Aorta (tissue), 5 donors: ENCODE measurements around the gene PPRC1. TPM values are rescaled to one million over a fixed set of nuclear protein-coding genes. Genes with fewer than 3 reads are reported as not detected.

Experiments used
- ATAC-seq: fragments of 200-7000 bp; cut with Tn5 transposase; one replicate; pipeline ENCODE4 v1.9.1; 2022; ENCODE audit warnings: moderate library complexity; ENCODE audit not compliant: low FRiP score
- DNase-seq, 2 donors: peaks; one replicate each; pipeline ENCODE4 v3.0.0-alpha.2; 2020
- H3K27ac ChIP-seq, 2 donors: one replicate each; pipeline ENCODE4 v1.5.1; 2013; ENCODE audit warnings: low read length in 2 of 2, mild to moderate bottlenecking in 2 of 2, moderate library complexity in 2 of 2, control low read depth in 1 of 2, inconsistent platforms in 1 of 2, low read depth in 1 of 2
- H3K27me3 ChIP-seq, 2 donors: one replicate each; pipeline ENCODE4 v1.6.1; 2013; ENCODE audit warnings: control low read depth in 1 of 2, low read length in 1 of 2, mild to moderate bottlenecking in 1 of 2, moderate library complexity in 1 of 2; ENCODE audit not compliant: insufficient read depth in 2 of 2, control insufficient read depth in 1 of 2
- H3K36me3 ChIP-seq, 2 donors: one replicate each; pipeline ENCODE4 v1.6.1; 2013; ENCODE audit warnings: control low read depth in 1 of 2, low read length in 1 of 2, mild to moderate bottlenecking in 1 of 2; ENCODE audit not compliant: insufficient read depth in 2 of 2, control insufficient read depth in 1 of 2
- H3K4me1 ChIP-seq, 2 donors: one replicate each; pipeline ENCODE4 v1.6.1; 2013; ENCODE audit warnings: low read length in 2 of 2, control low read depth in 1 of 2, mild to moderate bottlenecking in 1 of 2, moderate library complexity in 1 of 2; ENCODE audit not compliant: insufficient read depth in 2 of 2, control insufficient read depth in 1 of 2
- H3K4me3 ChIP-seq, 2 donors: one replicate each; pipeline ENCODE4 v1.5.1; 2013; ENCODE audit warnings: low read length in 2 of 2, control low read depth in 1 of 2, mild to moderate bottlenecking in 1 of 2
- H3K9me3 ChIP-seq: one replicate; pipeline ENCODE4 v1.6.1; 2013; ENCODE audit warnings: mild to moderate bottlenecking, low read length; ENCODE audit not compliant: control insufficient read depth
- WGBS, 2 donors: extraction: QIAGEN DNeasy Blood & Tissue Kit; methylation state at CpG; one replicate each; pipeline ENCODE4 v1.1.7; 2013; 5-methylcytosine and 5-hydroxymethylcytosine counted together
- intact Hi-C, 2 donors: fragments of 100-400 bp; cut with DNase I; formaldehyde crosslinking; loops; one replicate each; pipeline versions ENCODE4 v1.14.2 to v1.15.0; 2022
- polyA plus RNA-seq, 2 donors: library from polyadenylated mRNA; stranded (reverse); fragments of 200-250 nt; gene quantifications; one replicate each; pipeline ENCODE4 v1.2.3, GENCODE V29; 2013
- total RNA-seq, 2 donors: library from RNA; stranded (reverse); fragmentation: NEBNext Ultra II Directional; extraction: Animal tissue kit (Norgen Biotek cat#: 25700); gene quantifications; one replicate each; pipeline ENCODE4 v1.2.1, GENCODE V29; 2021
- donor health status: healthy with polysubstance abuse.
- donor health status: Bipolar disorder and iron deficiency.
- donor health status: DM: no; HTN: no; CAD: no.
- donor health status: DM: no; HTN: no; CAD: no.
- donor health status: DM: yes; HTN: yes; CAD: no.

The PPRC1 gene
- total and polyA plus RNA-seq, 4 donors: 9.8 to 35.9 (median 24.8) TPM

DNA sequence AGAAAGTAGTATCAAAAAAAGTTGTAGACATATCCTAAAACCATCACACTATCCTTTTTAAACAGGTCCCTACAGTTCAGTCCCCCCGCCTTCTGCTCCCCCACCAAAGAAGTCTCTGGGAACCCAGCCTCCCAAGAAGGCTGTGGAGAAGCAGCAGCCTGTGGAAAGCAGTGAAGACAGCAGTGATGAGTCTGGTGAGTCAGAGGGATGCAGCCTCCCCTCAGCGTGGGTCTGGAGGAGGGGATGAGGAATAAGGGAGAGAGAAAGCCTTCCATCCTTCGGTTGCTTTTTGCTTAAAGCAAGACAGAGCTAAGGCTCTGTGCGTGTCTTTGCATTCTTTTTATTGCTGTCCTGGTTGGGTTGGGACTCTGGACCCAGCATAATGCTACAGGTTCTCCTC is 27.0 kb downstream of the PPRC1 start:
- H3K9me3 ChIP-seq: no peaks in the 10 kb centered on the region
- intact Hi-C loops: loop anchor here in 1 of 2 donors (10.0 kb wide), 2 partner anchors 195 to 235 kb away; partner anchors contain the start of gene NFKB2
- H3K4me1 ChIP-seq: no peaks in the 10 kb centered on the region
- H3K36me3 ChIP-seq: peaks cover 6 to 20% of the 10 kb centered on the region in 2 donors
- ATAC-seq (no peak), DNase-seq (peak in 1 of 2 donors; percentile 26)
- no peaks in the 10 kb centered on the region for H3K27me3 ChIP-seq
- no peak overlapping the region for H3K27ac ChIP-seq
- no peak overlapping the region for H3K4me3 ChIP-seq
- WGBS, 2 donors: 94 to 95% methylated on average over 4 of the region's 4 CpGs

DNA sequence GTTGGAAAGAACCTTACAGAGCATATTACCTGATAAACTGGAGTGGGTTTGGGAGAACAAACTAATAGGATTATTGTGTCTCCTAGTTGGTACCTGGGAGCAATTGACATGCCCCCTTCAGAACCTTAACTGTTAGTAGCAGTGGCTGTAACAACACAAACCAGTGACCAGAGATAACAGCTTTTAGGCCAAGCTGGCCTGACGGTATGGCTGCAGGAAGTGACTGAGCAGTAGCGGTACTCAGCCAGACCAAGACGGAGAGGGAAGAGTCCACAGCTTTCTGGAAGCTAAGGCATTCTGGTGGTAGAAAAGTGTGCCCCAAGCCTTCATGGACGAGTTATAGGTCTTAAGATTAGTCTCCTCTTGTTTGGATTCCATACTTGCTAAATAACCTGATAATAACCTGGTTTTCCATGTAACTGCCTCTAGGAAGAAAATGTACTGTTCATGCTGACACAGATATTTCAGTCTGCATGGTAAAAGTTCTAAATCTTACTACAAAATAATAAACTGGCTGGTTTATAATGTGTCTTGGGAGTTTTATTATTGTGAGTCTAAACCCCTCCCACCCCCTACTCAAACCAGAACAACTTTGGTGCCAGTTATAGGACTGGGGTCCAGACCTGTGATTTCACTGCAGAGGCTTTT is 30.6 kb downstream of the PPRC1 start:
- 66 to 70% methylated on average over 4 of the region's 4 CpGs for WGBS, 2 donors
- H3K27me3 ChIP-seq: no peaks in the 10 kb centered on the region
- H3K9me3 ChIP-seq: no peaks in the 10 kb centered on the region
- H3K4me1 ChIP-seq: no peaks in the 10 kb centered on the region
- no peak for ATAC-seq
- no peak for DNase-seq
- intact Hi-C loops: loop anchor here in 1 of 2 donors (10.0 kb wide), 1 partner anchor 191 kb away; no protein-coding TSS in a partner anchor
- no peak overlapping the region for H3K27ac ChIP-seq
- H3K36me3 ChIP-seq: peaks cover 3 to 17% of the 10 kb centered on the region in 2 donors
- H3K4me3 ChIP-seq: no peak overlapping the region

DNA sequence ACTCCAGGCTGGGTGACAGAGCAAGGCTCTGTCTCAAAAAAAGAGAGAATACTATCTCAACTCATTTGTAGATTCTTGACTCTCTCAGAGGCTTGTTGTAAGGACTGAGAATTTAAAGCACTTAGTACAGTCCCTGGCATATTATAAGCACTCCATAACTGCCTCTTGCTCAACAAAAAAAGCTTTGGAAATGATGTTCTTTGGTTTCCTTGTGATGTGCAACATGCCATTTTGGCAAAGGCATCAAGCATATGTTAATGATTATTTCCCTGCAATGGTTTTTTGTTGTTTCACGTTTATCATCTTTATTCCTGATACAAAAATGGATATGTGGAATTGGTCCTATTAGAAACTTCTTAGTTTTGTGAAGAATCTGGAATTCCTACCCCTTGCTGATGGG is 35.0 kb downstream of the PPRC1 start:
- H3K27me3 ChIP-seq: no peaks in the 10 kb centered on the region
- no peak overlapping the region for H3K4me3 ChIP-seq
- H3K9me3 ChIP-seq: no peaks in the 10 kb centered on the region
- 45 to 57% methylated on average over 1 of the region's 1 CpG for WGBS, 2 donors
- no peak for ATAC-seq
- no peak for DNase-seq
- intact Hi-C loops: loop anchor here in 1 of 2 donors (5.0 to 10.0 kb wide), 2 partner anchors 59 to 187 kb away; partner anchors contain the start of gene ELOVL3
- no peaks in the 10 kb centered on the region for H3K4me1 ChIP-seq
- no peak overlapping the region for H3K27ac ChIP-seq
- H3K36me3 ChIP-seq: peaks cover 0 to 3% of the 10 kb centered on the region in 2 donors

DNA sequence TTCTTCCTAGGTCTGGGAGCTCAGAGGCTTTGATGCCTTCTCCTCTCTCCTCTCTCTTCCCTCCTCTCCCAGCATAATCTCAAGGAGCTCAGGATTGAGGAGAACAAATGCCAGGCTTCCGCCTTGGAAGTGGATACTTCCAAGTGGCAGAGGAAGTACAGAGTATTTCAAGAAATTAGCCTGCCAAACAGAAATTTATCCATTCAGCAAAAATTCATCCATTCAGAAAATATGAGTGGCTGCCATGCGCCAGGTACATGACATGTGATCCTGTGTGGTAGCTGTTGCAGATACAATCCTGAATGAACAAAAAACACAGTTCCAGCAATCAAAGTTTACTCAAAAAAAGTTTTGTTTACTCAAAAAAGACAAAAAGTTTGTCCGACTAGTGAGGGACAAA is 37.8 kb downstream of the PPRC1 start:
- Histone ChIP-seq H3K4me3 (no peak overlapping the region), H3K9me3 (no peaks in the 10 kb centered on the region), H3K27ac (no peak overlapping the region), H3K36me3 (no peaks in the 10 kb centered on the region), H3K4me1 (no peaks in the 10 kb centered on the region), H3K27me3 (no peaks in the 10 kb centered on the region)
- WGBS, 2 donors: 67 to 81% methylated on average over 3 of the region's 3 CpGs
- ATAC-seq: no peak
- intact Hi-C loops: no loop called here
- no peak for DNase-seq

DNA sequence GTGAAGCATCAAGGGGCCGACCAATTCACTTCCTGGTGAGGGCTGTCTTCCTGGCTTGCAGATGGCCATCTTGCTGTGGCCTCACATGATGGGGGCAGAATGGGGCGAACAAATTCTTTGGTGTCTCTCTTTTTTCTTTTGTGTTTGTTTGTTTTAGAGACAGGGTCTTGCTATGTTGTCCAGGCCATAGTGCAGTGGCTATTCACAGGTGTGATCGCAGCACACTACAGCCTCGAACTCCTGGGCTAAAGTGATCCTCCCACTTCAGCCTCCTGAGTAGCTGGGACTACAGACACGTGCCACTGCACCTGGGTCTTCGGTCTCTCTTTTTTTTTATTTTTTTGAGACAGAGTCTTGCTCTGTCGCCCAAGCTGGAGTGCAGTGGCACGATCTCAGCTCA is 39.4 kb downstream of the PPRC1 start:
- DNase-seq (no peak), ATAC-seq (no peak)
- no peaks in the 10 kb centered on the region for H3K27me3 ChIP-seq
- intact Hi-C loops: no loop called here
- no peak overlapping the region for H3K4me3 ChIP-seq
- H3K27ac ChIP-seq: no peak overlapping the region
- H3K36me3 ChIP-seq: no peaks in the 10 kb centered on the region
- no peaks in the 10 kb centered on the region for H3K4me1 ChIP-seq
- no peaks in the 10 kb centered on the region for H3K9me3 ChIP-seq
- 86 to 89% methylated on average over 8 of the region's 8 CpGs for WGBS, 2 donors

DNA sequence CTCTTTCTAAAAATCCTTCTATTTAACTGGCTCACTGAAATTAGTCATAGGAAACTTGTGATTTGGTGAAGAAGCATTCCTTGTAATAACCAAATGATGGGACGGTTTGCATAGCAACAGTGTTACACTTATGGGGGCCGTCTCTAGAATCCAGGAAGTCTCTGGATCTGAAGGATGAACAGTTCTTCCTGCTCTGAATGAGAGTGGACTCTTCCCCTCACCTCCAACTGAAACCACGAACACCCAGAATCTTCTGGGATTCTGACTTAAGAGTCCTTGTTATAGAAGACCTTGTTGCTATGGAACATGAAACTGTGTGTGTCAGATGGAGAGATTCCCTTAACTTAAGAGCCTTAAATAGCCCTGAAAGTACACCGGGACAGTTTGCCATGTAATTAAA is 42.6 kb downstream of the PPRC1 start:
- DNase-seq: no peak
- 38 to 40% methylated on average over 4 of the region's 4 CpGs for WGBS, 2 donors
- no peak for ATAC-seq

DNA sequence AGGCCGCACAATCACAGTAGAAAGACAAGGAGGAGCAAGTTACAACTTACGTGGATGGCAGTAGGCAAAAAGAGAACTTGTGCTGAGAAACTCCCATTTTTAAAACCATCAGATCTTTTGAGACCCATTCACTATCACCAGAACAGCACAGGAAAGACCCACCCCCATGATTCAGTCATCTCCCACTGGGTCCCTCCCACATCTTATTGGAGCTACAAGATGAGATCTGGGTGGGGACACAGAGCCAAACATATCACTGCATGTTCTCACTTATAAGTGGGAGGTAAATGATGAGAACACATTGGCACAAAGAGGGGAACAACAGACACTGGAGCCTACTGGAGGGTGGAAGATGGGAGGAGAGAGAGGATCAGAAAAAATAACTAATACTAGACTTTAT is 51.8 kb downstream of the PPRC1 start:
- no peaks in the 10 kb centered on the region for H3K9me3 ChIP-seq
- H3K27me3 ChIP-seq: peaks cover 0 to 2% of the 10 kb centered on the region in 2 donors
- H3K27ac ChIP-seq: no peak overlapping the region
- no peaks in the 10 kb centered on the region for H3K36me3 ChIP-seq
- 78 to 82% methylated on average over 2 of the region's 2 CpGs for WGBS, 2 donors
- DNase-seq (no peak), ATAC-seq (no peak)
- H3K4me3 ChIP-seq: no peak overlapping the region
- H3K4me1 ChIP-seq: no peaks in the 10 kb centered on the region
- intact Hi-C loops: no loop called here

More for the DNA sequence above, 42.6 kb downstream of the PPRC1 start:
- no peaks in the 10 kb centered on the region for H3K9me3 ChIP-seq
- intact Hi-C loops: no loop called here
- H3K36me3 ChIP-seq: no peaks in the 10 kb centered on the region
- H3K4me3 ChIP-seq: no peak overlapping the region
- H3K27ac ChIP-seq: no peak overlapping the region
- no peaks in the 10 kb centered on the region for H3K27me3 ChIP-seq
- no peaks in the 10 kb centered on the region for H3K4me1 ChIP-seq

DNA sequence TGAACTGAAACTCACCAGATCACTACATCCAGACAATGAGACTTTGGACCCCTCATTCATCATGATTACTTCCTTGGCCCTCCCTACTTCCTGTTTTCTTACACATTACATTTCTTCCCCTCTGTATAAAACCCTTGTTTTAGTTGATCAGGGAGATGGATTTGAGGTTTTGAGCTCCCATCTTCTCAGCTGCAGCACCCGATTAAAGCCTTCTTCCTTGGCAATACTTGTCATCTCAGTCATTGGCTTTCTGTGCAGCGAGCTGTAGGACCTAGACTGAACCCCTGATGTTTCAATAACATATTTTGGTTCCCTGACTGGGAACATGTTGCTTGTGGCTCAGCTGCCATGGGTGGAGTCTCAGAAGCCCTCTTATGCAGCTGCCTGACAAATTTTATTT is 52.4 kb downstream of the PPRC1 start:
- WGBS, 2 donors: 65 to 67% methylated on average over 2 of the region's 2 CpGs
- Histone ChIP-seq H3K27ac (no peak overlapping the region), H3K9me3 (no peaks in the 10 kb centered on the region), H3K4me3 (no peak overlapping the region), H3K4me1 (no peaks in the 10 kb centered on the region), H3K27me3 (peaks cover 0 to 2% of the 10 kb centered on the region in 2 donors), H3K36me3 (no peaks in the 10 kb centered on the region)
- intact Hi-C loops: no loop called here
- DNase-seq (no peak), ATAC-seq (no peak)

DNA sequence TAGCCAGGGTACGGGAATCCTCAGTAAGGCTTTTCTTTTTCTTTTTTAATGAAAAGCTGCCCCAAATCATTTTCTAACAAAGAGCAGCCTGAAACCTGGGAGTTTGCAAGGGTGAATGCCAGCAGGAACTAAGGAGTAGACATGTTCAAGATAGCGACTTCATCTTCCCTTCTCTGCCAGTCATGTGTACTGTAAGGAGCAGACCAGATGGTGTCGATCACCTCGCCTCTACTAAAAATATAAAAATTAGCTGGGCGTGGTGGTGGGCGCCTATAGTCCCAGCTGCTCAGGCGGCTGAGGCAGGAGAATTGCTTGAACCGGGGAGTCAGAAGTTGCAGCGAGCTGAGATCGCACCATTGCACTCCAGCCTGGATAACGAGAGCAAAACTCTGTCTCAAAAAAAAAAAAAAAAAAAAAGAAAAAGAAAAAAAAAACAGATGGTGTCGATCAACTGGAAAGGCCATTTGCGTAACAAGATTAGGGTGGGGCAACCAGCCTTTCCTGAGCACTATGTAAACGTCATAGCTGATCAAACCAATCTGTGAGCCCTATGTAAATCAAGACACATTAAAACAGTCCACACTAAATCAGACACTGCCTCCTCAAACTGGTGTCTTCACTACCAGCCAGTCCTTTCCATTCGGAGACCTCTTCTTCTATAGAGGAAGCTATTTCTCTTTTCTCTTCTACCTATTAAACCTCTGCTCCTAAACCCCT is 53.1 kb downstream of the PPRC1 start:
- H3K27ac ChIP-seq: no peak overlapping the region
- no peaks in the 10 kb centered on the region for H3K9me3 ChIP-seq
- peaks cover 0 to 2% of the 10 kb centered on the region in 2 donors for H3K27me3 ChIP-seq
- no peak for ATAC-seq
- no peak for DNase-seq
- H3K4me1 ChIP-seq: no peaks in the 10 kb centered on the region
- WGBS, 2 donors: 84 to 87% methylated on average over 15 of the region's 15 CpGs
- H3K4me3 ChIP-seq: no peak overlapping the region
- intact Hi-C loops: no loop called here
- no peaks in the 10 kb centered on the region for H3K36me3 ChIP-seq
